NK-92 treated with Interleukin-12 subunit alpha and Interleukin-12 subunit beta, amount 100 ng/mL, for 24 hours (cell line): ENCODE measurements around the gene FOXP1.

ENCODE experiments used
- DNase-seq: peaks from one replicate; lab custom pipeline; 2025; lab: John Stamatoyannopoulos, UW

Gene FOXP1

DNA sequence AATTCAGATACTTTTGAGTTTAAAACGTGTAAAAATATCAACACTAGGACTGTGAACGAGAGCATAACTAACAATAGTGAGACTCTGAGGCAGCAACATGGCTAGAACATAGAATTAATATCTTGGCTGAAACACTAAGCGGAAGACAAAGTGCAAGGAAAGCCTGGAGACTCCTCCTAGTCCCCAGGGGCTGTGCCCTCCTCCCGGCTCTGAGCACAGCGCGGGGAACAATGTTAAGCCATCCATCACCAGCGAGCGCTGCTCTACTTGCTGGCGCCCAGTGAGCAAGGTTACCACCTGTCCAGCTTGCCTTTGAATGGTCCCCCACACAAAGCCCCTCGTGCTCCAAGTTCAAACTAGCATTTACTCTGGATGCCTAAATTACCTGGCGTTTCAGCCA is 436.9 kb downstream of the FOXP1 start:
- DNase-seq = no peak

DNA sequence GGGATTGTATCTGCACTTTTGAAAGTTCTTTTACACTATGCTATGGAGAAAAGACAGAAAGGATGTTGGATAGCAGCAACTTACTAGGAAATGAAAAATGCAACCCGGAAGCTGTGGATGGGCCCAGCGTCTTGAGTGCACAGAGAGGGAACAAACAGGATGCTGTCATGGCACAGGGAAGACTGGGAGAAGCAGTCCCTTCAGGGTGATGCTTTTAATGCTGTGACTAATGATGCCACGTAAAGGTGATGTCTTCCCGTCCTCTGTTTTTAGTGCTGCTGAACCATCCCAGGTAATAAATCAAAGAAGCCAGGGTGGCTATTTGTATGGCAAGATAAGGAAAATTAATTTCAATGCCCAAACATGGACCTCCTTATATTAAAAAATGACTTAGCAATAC is 437.6 kb downstream of the FOXP1 start:
- DNase-seq = no peak

DNA sequence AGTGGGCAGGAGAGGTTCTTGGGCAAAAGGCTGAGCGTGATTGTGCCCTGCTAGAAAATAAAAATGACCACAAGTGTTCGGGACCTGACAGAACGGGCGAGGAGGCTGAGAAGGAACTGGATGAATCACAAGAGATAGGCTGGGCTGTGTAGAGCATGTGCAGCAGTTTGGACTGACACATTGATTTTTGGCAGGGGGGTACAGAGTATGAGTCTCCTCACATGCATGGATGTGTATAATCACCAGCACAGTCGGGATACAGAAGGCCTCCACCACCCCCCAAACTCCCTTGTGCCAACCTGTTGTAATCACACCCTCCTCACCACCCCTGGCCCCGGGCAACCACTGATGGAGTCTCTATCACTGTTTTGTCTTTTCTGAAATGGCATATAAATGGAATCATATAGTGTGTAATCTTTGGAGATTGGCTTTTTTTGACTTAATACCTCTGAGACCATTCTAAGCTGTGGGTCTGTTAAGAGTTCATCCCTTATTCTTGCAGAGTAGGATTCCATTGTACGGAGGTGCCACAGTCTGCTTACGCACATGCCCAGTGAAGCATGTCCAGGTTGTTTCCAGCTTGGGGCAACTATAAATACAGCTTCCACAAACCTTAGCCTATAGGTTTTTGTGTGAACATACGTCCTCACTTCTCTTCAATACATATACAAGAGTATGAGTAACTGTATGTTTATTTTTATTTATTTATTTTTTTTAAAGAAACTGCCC is 438.8 kb downstream of the FOXP1 start:
- no peak for DNase-seq

DNA sequence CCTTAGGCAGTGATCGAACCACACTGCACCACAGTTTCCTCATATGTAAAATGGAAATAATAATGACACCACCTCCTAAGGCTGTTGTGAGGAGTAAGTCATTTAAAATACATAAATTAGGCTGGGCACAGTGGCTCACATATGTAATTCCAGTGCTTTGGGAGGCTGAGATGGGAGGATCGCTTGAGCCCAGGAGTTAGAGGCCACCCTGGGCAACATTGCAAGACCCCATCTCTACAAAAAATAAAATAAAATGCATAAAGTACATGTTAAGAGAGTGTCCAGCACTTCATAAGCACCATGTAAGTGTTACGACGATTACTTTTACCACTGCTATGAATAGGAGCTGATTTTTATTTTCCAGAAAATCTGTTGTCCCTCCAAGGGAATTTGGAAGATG is 440.0 kb downstream of the FOXP1 start:
- no peak for DNase-seq

DNA sequence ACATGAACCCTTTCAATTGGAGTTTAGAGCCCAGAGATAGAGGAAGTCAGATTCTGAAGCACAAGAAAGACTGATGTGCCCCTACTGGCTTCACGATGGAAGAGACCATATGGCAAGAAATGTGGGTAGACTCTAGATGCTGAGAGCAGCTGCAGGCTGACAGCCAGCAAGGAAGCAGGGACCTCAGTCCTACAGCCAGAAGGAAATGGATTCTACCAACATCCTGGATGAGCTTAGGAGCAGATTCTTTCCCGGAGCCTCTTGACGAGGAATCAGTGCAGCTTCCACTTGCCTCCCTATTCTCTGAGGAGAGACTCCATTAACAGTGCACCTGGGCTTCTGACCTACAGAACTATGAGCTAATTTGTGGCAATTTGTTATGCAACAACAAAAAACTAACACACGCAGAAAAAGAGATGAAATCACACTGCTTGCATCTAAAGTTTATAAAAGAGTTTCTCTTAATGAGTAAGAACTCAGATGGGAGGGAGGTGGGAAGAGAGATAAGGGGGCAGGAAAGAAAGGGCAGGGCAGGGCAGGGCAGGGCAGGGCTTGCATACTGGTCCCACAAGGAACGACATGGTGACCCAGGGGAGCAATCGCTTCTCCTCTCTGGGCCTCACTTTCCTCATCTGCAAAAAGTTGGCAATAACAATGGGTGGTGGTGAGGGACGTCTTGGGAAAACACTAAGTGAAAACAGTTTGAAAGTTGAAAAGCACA is 440.9 kb downstream of the FOXP1 start:
- DNase-seq = no peak

DNA sequence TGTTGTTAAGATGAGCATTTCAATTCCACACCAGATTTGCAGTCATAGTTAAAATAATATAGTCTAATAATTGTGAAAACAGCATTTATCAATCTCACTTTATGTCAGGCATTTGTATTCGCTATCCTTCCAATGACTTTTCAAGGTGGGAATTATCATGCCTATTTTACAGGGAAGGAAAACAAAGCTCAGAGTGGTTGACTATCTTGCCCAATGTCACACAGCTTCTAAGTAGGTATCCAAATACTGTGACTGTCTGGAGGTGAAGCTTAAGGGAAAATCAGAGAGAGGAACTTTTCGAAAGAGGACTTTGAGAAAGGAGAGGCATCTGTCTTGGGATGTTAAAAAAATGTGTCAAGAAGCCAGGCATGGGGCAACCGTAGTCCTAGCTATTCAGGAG is 443.1 kb downstream of the FOXP1 start:
- no peak for DNase-seq

DNA sequence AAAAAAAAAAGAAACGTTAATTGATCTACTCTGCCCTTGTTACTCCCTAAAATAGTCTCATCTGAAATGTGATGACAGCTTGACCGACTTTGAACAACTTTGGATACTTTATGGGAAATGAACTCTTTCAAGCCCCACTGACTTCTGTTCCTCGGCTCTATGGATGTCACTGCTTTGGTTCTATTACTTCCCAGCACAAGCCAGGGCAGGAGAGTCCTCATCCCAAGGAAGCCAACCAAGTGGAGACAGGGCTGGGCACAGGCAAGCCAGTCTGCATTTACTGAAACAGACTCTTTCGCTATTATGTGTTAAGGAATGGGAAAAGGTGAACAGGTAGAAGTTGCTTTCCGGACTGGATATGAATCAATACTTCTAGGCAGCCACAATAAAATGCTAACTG is 444.0 kb downstream of the FOXP1 start:
- no peak for DNase-seq

DNA sequence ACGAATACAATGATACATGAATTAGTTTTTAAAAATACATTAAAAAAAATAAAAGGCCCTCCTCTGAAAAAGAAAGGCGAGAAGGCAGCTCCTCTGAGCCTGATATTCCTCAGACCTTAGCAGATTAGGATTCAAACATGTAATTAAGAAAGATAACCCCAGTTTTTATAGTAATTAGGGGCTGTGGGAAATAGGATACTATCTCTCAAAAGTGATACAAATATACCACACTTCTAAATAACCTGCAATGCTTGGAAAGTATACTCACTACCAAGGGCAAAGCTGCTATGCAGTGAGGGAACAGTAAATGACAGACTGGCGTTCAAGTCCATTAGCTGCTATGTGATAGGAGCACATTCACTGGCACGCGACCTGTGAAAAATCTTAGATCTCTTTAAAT is 445.1 kb downstream of the FOXP1 start:
- DNase-seq = no peak

DNA sequence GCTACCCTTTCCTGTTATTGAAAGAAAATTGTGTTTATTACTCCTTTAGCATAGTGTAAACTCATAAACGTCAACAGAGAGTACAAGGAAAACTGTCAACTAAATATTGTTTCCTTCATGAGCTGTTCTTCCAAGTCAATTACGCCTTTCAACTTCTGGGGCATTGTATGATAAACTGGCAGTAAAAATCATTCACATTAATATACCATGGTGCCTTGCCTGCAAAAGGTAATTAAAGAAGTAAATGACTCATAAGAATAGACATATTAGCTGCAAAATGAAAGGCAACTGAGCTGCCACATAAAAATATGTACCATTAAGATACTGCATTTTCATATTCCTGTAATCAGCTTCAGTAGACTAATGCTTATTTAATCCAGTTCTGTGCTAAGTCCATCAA is 447.3 kb downstream of the FOXP1 start:
- DNase-seq = no peak

DNA sequence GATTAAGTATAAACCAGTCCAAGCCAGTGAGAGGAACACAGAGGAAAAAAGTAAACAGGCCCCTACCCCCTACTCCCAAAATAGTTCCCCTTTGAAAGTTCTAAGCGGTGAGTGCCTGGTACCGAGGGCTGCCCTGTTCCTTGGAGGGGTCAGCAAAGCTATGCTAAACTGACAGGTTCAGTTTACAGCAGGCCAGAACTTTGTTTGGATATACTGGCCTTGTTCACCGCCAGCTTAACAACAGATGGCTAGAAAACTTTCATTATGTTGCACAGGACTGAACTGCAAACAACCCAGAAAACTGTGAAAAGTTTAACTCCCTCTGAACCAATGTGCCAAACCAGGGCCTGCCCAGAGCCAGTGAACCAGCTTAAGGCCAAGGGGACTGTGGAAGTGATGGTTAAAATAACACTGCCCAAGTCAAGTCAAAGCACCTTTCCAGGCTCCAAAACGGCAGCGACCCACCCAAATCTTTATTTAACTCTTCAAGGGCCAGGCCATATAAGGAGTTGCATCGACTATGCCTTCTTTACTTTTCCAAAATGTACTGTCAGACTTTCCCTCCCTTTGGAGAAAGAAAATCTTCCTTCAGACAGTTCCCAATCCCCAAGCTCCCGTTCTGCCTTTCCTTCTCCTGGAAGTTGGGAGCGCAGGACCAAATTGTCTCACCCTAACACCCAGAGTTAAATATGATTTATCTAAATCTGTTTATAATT is 448.0 kb downstream of the FOXP1 start:
- DNase-seq = no peak

DNA sequence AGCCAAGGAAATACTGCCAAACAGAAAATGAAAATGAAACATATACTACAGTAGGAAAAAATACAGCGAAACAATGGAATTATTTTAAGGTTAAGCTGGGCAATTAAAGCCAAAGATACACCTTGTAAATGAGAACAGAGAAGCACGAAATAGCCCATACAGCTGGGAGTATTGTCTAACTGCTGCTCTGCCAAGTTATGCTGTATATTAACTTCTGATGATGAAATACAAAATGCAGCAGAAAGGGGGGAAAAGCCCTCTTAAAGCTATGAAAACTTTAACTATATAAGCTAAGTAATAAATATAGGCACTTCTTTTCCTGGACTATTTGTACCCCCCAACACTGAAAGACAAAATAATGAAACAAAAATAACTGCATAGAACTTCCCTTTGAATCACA is 449.0 kb downstream of the FOXP1 start:
- no peak for DNase-seq

DNA sequence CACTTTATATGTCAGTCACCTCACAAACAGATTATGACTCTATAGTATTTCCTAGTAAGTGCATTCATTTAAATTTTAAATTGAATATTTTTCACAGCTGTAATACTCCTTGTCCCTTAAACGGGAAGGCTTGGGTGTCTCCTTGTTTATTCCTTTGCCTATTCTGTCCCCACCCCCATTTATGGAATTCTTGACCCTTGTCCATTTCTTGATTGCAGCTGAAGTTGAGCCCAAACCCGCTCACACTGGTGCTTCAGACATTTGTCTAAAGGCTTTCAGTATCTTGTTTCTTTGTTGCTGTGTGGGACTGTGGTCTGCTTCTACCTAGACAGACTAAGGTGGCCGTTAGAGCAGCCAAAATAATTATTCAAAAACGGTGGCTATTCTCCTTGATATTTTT is 449.7 kb downstream of the FOXP1 start:
- DNase-seq = no peak

DNA sequence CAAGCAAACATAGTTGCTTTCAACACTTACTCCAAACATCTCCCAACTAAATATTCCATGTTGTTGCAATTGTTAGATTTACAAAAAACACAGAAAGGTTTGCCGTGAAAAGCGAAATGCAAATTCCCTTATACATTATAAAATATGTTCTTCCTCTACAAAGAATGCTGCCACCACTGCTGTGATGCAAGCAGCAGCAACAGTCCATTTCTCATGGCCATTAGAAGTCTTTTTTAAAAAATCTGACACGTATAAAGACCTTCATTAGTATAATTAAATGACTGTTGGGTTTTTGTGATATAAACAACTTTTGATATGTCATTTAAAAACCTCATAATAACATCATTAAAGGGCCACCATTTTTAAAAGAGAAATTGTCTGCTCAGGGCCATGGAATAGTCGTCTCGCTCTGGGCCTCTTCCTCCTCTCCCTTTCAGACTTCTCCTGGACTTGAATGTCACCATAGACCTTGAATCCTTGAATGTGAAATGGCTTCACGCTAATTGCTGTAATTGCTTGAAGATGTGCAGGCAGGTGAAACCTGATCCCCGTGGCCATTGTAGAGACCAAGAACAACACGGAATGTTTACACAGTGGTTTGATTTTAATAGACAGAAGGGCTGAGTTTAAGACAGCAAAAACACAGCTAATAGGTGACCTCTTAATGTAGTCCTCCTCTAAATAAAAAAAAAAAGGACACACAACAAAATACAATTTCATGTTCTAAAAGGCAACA is 450.4 kb downstream of the FOXP1 start:
- DNase-seq = no peak

DNA sequence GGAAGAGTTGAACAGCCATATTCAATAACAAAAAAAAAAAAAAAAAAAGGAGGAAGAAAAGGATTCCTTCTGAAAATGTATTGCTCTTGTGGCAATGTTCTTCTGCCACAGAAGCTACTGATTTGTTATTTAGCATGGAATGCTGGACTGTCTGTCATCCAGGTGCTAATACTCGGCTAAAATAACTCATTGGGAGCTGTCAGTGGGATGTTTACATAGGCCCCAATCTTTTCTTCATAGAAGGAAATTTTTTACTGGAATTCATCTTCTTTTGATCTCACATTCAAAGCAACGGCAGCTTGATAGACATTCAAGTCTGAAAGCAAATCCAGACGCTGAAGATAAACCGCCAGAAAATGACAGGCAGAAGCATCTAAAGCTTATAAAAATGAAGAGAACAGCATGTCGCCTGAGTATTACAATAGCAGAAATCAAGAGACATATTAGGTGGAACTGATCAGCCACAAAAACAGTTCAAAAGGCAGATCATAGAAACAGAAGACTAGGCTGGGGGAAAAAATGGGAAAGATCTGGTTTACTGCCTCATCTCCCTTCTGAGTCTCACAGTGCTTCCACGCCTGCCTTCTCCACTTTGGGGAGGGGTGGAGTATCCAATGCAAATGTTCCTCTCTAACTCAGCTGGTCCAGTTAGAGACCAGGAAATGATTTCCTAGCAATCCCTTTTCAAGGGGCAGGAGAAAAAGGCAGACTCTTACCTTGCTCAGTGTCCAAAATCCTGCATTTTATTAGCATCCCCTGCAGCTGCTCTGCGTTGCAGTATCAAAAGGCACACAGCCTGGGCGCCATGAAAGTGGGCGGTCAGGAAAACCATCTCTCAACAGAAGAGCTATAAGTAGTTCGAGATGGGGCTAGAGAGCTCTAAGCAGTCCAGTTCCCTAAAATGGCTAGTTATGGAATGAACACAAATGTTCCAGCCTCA is 451.9 kb downstream of the FOXP1 start:
- no peak for DNase-seq

DNA sequence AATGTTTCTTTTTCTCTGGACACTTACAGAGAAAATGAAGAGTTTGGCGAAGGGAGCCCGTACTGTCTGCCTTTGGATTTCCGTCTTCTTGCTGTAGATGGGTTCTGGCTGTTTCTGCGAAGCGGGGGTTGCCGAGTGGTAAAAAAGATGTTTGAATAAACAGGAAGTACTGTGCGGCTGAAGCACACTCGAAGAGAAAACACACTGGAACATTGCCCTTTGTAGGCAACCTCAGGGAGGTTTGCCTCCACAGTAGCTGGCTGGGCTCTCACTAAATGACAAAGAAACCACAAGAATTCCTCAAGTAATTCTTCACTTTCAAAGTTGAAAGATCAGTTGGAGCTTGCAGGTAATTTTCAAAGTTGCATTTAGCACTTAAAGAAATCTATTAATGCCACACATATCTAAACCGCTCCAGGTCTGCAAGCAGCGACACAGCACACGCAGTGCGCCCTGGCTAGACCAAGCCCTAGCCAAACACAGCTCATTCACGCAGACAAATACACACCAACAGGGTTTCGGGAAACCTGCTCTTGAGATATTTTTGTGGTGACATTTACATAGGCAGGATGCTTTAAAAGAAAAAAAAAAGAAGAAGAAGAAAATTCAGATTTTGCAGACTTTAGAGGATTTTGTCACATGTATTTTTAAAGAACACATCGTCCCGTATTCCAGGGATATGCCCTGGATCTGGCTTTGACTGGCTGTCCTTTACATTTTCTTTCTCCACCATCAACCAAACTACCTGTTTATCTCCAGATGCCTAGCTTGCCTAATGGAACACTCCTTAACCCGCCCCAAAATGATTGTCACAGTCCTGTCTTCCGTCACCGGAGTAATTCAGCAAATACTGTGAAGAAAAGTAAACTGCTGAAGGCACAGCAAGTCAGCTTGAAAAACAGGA is 452.8 kb downstream of the FOXP1 start:
- peak; percentile 30 for DNase-seq

DNA sequence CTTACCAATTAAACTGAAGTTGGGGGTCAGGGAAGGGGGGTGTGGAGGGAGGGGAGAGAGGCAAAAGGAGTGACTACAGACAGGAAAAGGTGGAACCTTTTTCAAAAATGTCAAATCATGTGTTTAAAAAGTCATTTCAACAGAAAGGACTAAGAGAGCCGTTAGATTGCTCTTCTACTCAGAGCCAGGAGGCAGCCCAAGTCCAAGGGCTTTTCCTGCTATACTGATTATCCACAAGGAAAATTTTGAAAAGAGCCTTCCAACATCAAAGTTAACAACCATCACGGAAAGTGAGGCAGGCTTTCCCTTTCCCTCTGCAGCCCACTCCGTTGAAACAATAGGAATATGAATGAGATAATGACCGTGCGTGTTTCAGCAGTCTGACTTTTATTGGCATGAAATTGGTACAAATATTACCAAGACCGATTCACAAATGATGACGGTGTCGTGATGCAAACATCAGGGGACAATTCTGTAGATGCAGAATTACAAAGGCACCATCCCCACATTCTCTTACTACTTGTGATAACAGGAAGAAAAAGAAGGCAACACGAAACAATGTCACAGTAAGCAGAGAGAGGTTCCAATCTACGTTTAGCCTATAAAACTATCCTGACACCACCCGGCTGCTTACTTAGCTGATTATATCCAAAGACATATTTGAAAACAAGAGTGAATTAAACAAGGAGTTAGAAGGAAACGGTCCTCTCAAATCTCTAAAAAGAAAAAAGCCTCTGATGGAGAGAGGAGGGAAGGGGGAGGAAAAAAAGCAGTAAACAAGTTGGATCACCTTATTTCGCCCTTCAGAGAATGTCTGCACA is 453.7 kb downstream of the FOXP1 start:
- no peak for DNase-seq

DNA sequence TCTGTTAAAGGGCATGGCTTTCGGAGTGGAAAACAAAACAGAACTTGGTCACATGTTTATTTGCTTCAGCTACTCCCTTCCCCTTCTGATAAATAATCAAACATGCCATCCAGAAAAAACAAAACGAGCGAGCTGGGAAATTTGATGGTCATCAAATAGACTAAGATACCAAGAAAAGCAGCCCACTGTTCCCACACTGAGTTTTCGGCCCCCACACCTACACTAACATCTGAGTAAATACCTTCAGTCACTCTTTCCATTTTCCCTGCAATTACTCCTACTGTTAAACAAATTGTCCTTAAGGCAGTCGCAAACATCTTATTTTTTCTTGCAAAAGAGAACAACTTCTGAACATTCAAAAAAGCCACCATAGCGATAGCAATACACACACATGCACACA is 454.6 kb downstream of the FOXP1 start:
- DNase-seq = no peak

DNA sequence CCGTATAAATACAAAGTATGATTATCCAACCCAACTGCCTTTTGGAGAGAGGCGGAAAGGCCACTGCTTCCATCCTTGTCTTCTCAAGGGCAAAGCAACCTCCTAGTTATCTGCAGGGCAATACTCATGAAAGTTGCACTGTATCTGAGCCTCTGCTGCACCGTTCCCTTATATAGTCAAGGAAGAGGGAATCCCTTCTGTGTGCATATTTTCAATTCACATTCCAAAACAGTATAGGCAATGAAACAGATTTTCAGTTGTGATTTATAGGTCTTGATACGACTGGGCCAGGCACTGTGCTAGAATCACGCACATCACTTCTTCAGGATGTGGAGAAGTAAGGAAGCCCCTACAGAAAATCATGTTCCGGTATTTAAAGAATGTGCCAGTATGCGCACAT is 455.7 kb downstream of the FOXP1 start:
- DNase-seq = no peak

DNA sequence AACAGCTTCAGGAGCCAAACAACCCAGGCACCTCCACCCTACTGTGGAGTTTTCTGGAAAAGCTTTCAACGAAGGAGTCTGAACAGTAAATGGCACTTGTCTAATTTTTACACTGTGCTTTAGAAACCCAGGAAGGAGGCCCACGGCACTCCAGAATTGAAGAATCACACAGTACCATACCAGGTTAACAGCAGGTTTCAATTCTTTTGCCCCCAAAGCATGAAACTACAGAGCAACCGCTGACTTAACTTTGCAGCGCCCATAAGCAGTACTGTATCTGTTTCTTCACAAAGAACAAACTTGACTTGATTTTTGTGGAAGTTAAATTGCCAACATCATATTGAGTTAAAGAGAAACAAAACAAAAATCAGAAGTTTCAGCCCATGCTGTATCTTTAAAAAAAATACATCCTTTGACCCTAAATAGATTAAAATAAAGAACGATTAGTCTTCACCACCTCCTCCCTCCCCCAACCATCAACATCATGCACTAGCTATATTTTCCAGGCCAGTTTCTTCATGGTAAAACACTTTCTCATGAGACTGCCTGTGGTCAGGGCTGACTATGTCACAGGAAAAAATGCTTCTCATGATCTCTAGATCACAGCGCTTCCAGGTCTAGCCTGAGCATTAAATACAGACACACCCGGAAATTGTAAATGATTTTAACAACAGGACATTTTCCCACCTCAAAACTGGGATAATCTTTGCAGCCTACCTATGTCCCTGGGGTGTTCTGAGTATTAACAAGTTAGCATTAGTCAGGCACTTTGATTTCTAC is 456.3 kb downstream of the FOXP1 start:
- DNase-seq = no peak
